Kidney (tissue), 14 donors: ENCODE data around the gene ZNF565. TPM values are rescaled to one million over a fixed set of nuclear protein-coding genes. Genes with fewer than 3 reads are reported as not detected.
"Not testable (repeated sequence)": the region's sequence is repeated elsewhere in the genome, so short reads cannot be mapped to it uniquely, and the experiment has no call there.

Experiments
- DNase-seq, 5 donors: peaks; one replicate each; pipeline ENCODE4 v3.0.0-alpha.2; 2013 to 2020
- FAIRE-seq: peaks from 2 replicates; lab custom pipeline; 2012; peaks lifted over from hg19 to GRCh38; lab: Jason Lieb, UNC
- H3K27ac ChIP-seq, 2 donors: one replicate each; pipeline ENCODE4 v1.7.0; 2013; ENCODE audit warnings: low read depth in 2 of 2, low read length in 2 of 2, inconsistent platforms in 1 of 2
- H3K27me3 ChIP-seq: one replicate; pipeline ENCODE4 v1.7.1; 2013; ENCODE audit warnings: low read length, inconsistent platforms; ENCODE audit not compliant: control insufficient read depth, insufficient read depth
- H3K36me3 ChIP-seq, 3 donors: one replicate each; pipeline versions ENCODE4 v1.7.0 to v1.7.1; 2013; ENCODE audit warnings: low read length in 3 of 3, control low read depth in 1 of 3, inconsistent platforms in 1 of 3; ENCODE audit not compliant: insufficient read depth in 3 of 3, control insufficient read depth in 2 of 3
- H3K4me1 ChIP-seq, 3 donors: one replicate each; pipeline versions ENCODE4 v1.7.0 to v1.7.1; 2013; ENCODE audit warnings: low read length in 3 of 3, inconsistent platforms in 1 of 3, low read depth in 1 of 3; ENCODE audit not compliant: control insufficient read depth in 2 of 3, insufficient read depth in 2 of 3
- H3K4me3 ChIP-seq, 3 donors: one replicate each; pipeline versions ENCODE4 v1.7.0 to v1.8.1; 2013; ENCODE audit warnings: low read length in 3 of 3, control low read depth in 1 of 3, inconsistent platforms in 1 of 3
- H3K9ac ChIP-seq, 3 donors: one replicate each; pipeline versions ENCODE4 v1.7.0 to v1.7.1; 2013; ENCODE audit warnings: low read length in 3 of 3, control low read depth in 1 of 3, inconsistent platforms in 1 of 3
- H3K9me3 ChIP-seq, 3 donors: one replicate each; pipeline versions ENCODE4 v1.7.0 to v1.7.1; 2013; ENCODE audit warnings: low read length in 3 of 3, control low read depth in 1 of 3, inconsistent platforms in 1 of 3; ENCODE audit not compliant: control insufficient read depth in 2 of 3, insufficient read depth in 1 of 3
- intact Hi-C: fragments of 100-400 bp; cut with DNase I; formaldehyde crosslinking; loops from one replicate; pipeline ENCODE4 v1.11.1; 2022
- polyA plus RNA-seq: library from polyadenylated mRNA; stranded (reverse); fragments of 350-450 nt; fragmentation: Illumina TruSeq; extraction: RNeasy Lipid Tissue Mini Kit (QIAGEN cat#74804); gene quantifications from one replicate; pipeline ENCODE4 v1.2.3, GENCODE V29; 2014; ENCODE audit warnings: low read depth, low replicate concordance; ENCODE audit not compliant: insufficient read depth
- total RNA-seq: library from RNA; stranded (reverse); fragmentation: NEBNext Ultra II Directional; extraction: Animal tissue kit (Norgen Biotek cat#: 25700); gene quantifications from one replicate; pipeline ENCODE4 v1.2.1, GENCODE V29; 2021
- TF ChIP-seq, protein P1 (sequence below): IDR thresholded peaks from 3 replicates; pipeline ENCODE4 v1.5.1; 2012; ENCODE audit warnings: mild to moderate bottlenecking, moderate library complexity, borderline replicate concordance; ENCODE audit not compliant: insufficient read depth; ENCODE audit errors: extremely low read depth
- donor health status: control.
- donor health status: control.
- donor health status: control.
- donor health status: control.
- donor health status: control.
- donor health status: DM: yes; HTN: yes; CAD: no.
- donor health status: Normal renal cell carcinoma (clear cell type).

ZNF565 gene
- total and polyA plus RNA-seq, 2 donors from 2014 or later: 1.5 to 4.6 TPM

DNA sequence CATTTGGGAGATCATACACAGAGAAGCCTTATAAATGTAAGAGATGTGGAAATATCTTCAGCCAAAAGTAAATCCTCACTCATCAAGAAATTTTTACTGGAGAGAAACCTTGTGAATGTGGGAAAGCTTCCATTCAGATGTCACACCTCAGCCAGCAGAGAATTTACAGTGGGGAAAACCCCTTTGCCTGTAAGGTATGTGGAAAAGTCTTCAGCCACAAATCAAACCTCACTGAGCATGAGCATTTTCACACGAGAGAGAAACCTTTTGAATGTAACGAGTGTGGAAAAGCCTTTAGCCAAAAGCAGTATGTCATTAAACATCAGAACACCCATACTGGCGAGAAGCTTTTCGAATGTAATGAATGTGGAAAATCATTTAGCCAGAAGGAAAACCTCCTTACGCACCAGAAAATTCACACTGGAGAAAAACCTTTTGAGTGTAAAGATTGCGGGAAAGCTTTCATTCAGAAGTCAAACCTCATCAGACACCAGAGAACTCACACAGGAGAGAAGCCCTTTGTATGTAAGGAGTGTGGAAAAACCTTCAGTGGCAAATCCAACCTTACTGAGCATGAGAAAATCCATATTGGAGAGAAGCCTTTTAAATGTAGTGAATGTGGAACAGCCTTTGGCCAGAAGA, 22.0 kb upstream of the ZNF565 start:
- Histone ChIP-seq H3K9me3 (peaks cover 0 to 7% (median 0%) of the 10 kb centered on the region in 3 donors), H3K4me1 (no peaks in the 10 kb centered on the region), H3K27ac (no peak overlapping the region), H3K9ac (no peak overlapping the region), H3K27me3 (no peaks in the 10 kb centered on the region), H3K4me3 (no peak overlapping the region), H3K36me3 (peaks cover 18 to 42% (median 20%) of the 10 kb centered on the region in 3 donors)
- no peak for FAIRE-seq
- TF ChIP-seq, protein P1, sequence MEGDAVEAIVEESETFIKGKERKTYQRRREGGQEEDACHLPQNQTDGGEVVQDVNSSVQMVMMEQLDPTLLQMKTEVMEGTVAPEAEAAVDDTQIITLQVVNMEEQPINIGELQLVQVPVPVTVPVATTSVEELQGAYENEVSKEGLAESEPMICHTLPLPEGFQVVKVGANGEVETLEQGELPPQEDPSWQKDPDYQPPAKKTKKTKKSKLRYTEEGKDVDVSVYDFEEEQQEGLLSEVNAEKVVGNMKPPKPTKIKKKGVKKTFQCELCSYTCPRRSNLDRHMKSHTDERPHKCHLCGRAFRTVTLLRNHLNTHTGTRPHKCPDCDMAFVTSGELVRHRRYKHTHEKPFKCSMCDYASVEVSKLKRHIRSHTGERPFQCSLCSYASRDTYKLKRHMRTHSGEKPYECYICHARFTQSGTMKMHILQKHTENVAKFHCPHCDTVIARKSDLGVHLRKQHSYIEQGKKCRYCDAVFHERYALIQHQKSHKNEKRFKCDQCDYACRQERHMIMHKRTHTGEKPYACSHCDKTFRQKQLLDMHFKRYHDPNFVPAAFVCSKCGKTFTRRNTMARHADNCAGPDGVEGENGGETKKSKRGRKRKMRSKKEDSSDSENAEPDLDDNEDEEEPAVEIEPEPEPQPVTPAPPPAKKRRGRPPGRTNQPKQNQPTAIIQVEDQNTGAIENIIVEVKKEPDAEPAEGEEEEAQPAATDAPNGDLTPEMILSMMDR: no peak
- intact Hi-C loops: no loop called here
- DNase-seq: no peak

DNA sequence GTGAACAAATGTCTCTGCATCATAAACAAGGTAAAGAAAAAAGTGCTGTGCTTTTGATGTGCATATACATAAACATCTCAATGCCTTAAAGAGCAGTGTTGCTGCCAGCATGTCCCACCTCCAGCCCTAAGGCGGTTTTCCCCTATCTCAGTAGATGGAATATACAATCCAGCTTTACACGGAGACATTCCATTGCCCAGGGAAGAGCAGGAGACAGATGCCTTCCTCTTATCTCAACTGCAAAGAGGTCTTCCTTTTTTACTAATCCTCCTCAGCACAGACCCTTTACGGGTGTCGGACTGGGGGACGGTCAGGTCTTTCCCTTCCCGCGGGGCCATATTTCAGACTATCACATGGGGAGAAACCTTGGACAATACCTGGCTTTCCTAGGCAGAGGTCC, 19.2 kb upstream of the ZNF565 start:
- H3K27ac ChIP-seq, H3K4me1 ChIP-seq, H3K9ac ChIP-seq, FAIRE-seq, DNase-seq, H3K27me3 ChIP-seq, intact Hi-C loops, H3K4me3 ChIP-seq, H3K9me3 ChIP-seq: not testable (repeated sequence)
- H3K36me3 ChIP-seq: peaks cover 29 to 58% (median 31%) of the 10 kb centered on the region in 3 donors

DNA sequence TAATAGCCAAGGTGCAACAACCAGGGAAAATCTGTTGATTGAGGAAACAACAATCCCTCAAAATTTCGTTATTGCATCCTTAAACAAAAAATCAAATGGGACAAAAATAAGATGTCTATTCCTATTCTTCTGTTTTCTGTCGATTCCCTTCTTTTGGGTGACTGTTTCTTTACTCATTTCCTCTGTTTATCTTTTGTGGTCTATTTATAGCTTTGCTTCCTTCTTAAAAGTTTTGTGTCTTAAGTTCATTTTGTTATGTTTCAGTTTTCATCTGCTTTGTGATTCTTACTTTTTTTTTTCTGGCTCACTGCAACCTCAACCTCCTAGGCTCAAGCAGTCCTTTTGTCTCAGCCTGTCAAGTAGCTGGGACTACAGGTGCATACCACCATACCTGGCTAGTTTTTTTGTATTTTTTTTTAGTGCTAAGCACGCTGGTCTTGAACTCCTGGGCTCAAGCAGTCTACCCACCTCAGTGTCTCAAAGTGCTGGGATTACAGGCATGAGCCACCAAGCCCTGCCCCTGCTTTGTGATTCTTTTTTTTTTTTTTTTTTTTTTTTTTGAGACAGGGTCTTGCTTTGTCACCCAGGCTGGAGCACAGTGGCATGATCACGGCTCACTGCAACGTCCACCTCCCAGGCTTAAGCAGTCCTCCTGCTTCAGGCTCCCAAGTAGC, 10.9 kb upstream of the ZNF565 start:
- intact Hi-C loops: no loop called here
- no peaks in the 10 kb centered on the region for H3K27me3 ChIP-seq
- H3K9me3 ChIP-seq: no peaks in the 10 kb centered on the region
- DNase-seq: no peak
- H3K27ac ChIP-seq: no peak overlapping the region
- H3K4me1 ChIP-seq: peaks cover 0 to 4% (median 0%) of the 10 kb centered on the region in 3 donors
- TF ChIP-seq, protein P1: no peak
- no peak for FAIRE-seq
- no peak overlapping the region for H3K4me3 ChIP-seq
- H3K36me3 ChIP-seq: peaks cover 15 to 28% (median 18%) of the 10 kb centered on the region in 3 donors
- H3K9ac ChIP-seq: no peak overlapping the region

DNA sequence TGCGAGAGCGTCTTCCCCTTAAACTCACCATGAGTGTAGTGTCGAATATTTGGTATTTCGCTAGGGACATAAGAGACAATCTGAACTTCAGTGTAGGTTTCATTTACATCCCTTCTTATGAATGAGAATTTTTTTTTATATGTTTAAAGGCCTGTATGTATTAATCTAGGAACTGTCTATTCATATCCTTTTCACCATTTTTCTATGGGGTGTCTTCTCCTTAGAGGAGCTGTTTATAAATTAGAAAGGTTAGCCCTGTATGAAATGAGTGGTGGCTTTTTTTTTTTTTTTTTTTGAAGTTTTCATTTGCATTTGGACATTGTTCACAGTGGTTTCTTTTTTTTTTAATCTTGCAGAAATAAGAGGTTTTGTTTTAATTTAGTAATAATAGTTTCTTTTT, 8.0 kb upstream of the ZNF565 start:
- H3K9me3 ChIP-seq: no peaks in the 10 kb centered on the region
- H3K9ac ChIP-seq: no peak overlapping the region
- TF ChIP-seq, protein P1: no peak
- H3K36me3 ChIP-seq: peaks cover 1 to 16% (median 3%) of the 10 kb centered on the region in 3 donors
- H3K4me1 ChIP-seq: peaks cover 0 to 4% (median 0%) of the 10 kb centered on the region in 3 donors
- DNase-seq: no peak
- no peaks in the 10 kb centered on the region for H3K27me3 ChIP-seq
- FAIRE-seq: no peak
- H3K27ac ChIP-seq: no peak overlapping the region
- no peak overlapping the region for H3K4me3 ChIP-seq
- intact Hi-C loops: no loop called here
